DND-41 (cell line): ENCODE results near the gene NDC80.

Source experiments
- CTCF ChIP-seq: IDR thresholded peaks from 2 replicates; pipeline ENCODE4 v1.5.1; 2012; ENCODE audit warnings: borderline replicate concordance, low read length, moderate library complexity, mild to moderate bottlenecking; ENCODE audit not compliant: poor library complexity, severe bottlenecking; ENCODE audit errors: extremely low read depth
- EZH2 ChIP-seq: IDR thresholded peaks from 3 replicates; pipeline ENCODE4 v1.6.1; 2012; ENCODE audit warnings: borderline replicate concordance, low read depth, mild to moderate bottlenecking, moderate library complexity, low read length, inconsistent platforms; ENCODE audit not compliant: severe bottlenecking

- TF ChIP-seq CTCF (no peak), EZH2 (no peak)
Measured at GRCh38 chr18:2534906-2535305, 36.5 kb upstream of the NDC80 start.
